ENCODE measurements around the gene FAM117B. TPM values are rescaled to one million over a fixed set of nuclear protein-coding genes. Genes with fewer than 3 reads are reported as not detected.

FAM117B gene
- total and polyA plus RNA-seq, 4 donors: 0.65 to 3.4 (median 2.4) TPM

DNA sequence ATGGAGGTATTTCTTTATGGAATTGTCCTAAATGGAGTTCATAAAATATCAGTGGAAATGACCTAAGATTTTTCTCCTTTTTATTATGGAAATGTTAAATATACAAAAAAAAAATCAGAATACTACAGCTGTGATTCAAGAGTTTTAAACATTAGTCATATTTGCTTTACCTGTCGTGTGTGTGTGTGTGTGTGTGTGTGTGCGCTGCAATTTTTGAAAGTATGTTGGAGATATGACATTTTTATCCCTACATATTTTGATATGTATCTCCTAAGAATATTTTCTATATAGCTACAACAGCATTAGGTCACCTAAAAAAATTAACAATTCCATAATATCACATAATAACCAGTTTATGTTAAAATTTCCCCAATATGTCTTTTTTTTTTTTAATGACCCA is 85.5 kb downstream of the FAM117B start:
- no peaks in the 10 kb centered on the region for H3K27me3 ChIP-seq (ENCODE audit: control insufficient read depth in 4 of 4, insufficient read depth in 4 of 4, low read length in 3 of 4)
- no peaks in the 10 kb centered on the region for H3K36me3 ChIP-seq (ENCODE audit: control insufficient read depth in 4 of 4, insufficient read depth in 3 of 4, low read depth in 1 of 4, low read length in 3 of 4)
- no peak overlapping the region for H3K4me3 ChIP-seq (ENCODE audit: low read depth in 1 of 3, low read length in 3 of 3)
- no peaks in the 10 kb centered on the region for H3K9me3 ChIP-seq (ENCODE audit: control insufficient read depth in 4 of 4, low read length in 3 of 4)
- H3K9ac ChIP-seq (ENCODE audit: low read depth in 1 of 2, low read length in 2 of 2): no peak overlapping the region
- TF ChIP-seq, protein P1, sequence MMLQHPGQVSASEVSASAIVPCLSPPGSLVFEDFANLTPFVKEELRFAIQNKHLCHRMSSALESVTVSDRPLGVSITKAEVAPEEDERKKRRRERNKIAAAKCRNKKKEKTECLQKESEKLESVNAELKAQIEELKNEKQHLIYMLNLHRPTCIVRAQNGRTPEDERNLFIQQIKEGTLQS (IDR thresholded peaks at IDR 0.05): no peak
- TF ChIP-seq, protein P2, sequence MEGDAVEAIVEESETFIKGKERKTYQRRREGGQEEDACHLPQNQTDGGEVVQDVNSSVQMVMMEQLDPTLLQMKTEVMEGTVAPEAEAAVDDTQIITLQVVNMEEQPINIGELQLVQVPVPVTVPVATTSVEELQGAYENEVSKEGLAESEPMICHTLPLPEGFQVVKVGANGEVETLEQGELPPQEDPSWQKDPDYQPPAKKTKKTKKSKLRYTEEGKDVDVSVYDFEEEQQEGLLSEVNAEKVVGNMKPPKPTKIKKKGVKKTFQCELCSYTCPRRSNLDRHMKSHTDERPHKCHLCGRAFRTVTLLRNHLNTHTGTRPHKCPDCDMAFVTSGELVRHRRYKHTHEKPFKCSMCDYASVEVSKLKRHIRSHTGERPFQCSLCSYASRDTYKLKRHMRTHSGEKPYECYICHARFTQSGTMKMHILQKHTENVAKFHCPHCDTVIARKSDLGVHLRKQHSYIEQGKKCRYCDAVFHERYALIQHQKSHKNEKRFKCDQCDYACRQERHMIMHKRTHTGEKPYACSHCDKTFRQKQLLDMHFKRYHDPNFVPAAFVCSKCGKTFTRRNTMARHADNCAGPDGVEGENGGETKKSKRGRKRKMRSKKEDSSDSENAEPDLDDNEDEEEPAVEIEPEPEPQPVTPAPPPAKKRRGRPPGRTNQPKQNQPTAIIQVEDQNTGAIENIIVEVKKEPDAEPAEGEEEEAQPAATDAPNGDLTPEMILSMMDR (IDR thresholded peaks at IDR 0.05; ENCODE audit: low read depth, low read length, missing input control): no peak
- TF ChIP-seq, protein P3, sequence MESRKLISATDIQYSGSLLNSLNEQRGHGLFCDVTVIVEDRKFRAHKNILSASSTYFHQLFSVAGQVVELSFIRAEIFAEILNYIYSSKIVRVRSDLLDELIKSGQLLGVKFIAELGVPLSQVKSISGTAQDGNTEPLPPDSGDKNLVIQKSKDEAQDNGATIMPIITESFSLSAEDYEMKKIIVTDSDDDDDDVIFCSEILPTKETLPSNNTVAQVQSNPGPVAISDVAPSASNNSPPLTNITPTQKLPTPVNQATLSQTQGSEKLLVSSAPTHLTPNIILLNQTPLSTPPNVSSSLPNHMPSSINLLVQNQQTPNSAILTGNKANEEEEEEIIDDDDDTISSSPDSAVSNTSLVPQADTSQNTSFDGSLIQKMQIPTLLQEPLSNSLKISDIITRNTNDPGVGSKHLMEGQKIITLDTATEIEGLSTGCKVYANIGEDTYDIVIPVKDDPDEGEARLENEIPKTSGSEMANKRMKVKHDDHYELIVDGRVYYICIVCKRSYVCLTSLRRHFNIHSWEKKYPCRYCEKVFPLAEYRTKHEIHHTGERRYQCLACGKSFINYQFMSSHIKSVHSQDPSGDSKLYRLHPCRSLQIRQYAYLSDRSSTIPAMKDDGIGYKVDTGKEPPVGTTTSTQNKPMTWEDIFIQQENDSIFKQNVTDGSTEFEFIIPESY (IDR thresholded peaks at IDR 0.05): no peak
- TF ChIP-seq HNF4G (IDR thresholded peaks at IDR 0.05) (no peak), RAD21 (IDR thresholded peaks at IDR 0.05) (no peak)
- no peak overlapping the region for H3K27ac ChIP-seq (ENCODE audit: low read depth in 1 of 2, low read length in 2 of 2)
- 73% methylated on average over 2 of the region's 2 CpGs for WGBS
- H3K4me1 ChIP-seq (ENCODE audit: control insufficient read depth in 4 of 4, insufficient read depth in 4 of 4, low read length in 3 of 4): no peaks in the 10 kb centered on the region
- no peak for DNase-seq (ENCODE audit: low spot score)

DNA sequence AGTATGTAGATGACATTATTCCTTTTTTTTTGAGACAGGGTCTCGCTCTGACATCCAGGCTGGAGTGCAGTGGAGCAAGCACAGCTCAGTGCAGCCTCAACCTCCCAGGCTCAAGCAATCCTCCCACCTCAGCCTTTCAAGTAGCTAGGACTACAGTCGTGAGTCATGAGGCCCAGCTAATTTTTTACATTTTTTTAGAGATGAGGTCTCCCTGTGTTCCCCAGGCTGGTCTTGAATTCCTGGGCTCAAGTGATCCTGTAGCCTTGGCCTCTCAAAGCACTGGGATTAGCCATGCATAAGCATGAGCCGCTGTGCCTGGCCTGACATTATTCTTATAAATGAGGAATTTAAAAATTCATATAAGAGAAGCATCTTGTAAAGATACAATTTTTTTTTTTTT is 86.9 kb downstream of the FAM117B start:
- Histone ChIP-seq H3K27me3 (ENCODE audit: control insufficient read depth in 4 of 4, insufficient read depth in 4 of 4, low read length in 3 of 4) (no peaks in the 10 kb centered on the region), H3K36me3 (ENCODE audit: control insufficient read depth in 4 of 4, insufficient read depth in 3 of 4, low read depth in 1 of 4, low read length in 3 of 4) (no peaks in the 10 kb centered on the region), H3K9me3 (ENCODE audit: control insufficient read depth in 4 of 4, low read length in 3 of 4) (no peaks in the 10 kb centered on the region), H3K4me3 (ENCODE audit: low read depth in 1 of 3, low read length in 3 of 3) (no peak overlapping the region), H3K9ac (ENCODE audit: low read depth in 1 of 2, low read length in 2 of 2) (no peak overlapping the region), H3K4me1 (ENCODE audit: control insufficient read depth in 4 of 4, insufficient read depth in 4 of 4, low read length in 3 of 4) (no peaks in the 10 kb centered on the region), H3K27ac (ENCODE audit: low read depth in 1 of 2, low read length in 2 of 2) (no peak overlapping the region)
- WGBS: 96% methylated on average over 3 of the region's 3 CpGs
- no peak for TF ChIP-seq TAF1 (conservative IDR thresholded peaks at IDR 0.05)
- TF ChIP-seq, protein P4, sequence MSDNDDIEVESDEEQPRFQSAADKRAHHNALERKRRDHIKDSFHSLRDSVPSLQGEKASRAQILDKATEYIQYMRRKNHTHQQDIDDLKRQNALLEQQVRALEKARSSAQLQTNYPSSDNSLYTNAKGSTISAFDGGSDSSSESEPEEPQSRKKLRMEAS (IDR thresholded peaks at IDR 0.05): no peak
- no peak for DNase-seq (ENCODE audit: low spot score)

DNA sequence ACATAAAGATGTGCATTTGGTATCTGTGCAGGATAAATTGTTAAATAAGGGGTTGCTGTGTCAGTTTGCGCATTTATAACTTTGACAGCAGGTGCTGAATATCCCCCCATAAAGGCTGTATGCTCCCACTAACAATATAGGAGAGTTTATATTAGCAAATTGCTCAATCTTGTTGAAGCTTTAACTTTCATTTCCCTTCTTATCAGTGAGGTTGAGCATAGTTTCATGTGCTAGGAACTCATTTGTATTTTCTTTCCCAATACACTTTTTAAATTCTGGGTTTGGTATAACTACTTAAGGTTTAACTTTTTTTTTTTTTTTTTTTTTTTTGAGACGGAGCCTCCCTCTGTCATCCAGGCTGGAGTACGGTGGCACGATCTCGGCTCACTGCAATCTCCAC is 89.0 kb downstream of the FAM117B start:
- Histone ChIP-seq H3K27me3 (ENCODE audit: control insufficient read depth in 4 of 4, insufficient read depth in 4 of 4, low read length in 3 of 4) (no peaks in the 10 kb centered on the region), H3K4me1 (ENCODE audit: control insufficient read depth in 4 of 4, insufficient read depth in 4 of 4, low read length in 3 of 4) (no peaks in the 10 kb centered on the region), H3K9ac (ENCODE audit: low read depth in 1 of 2, low read length in 2 of 2) (no peak overlapping the region), H3K4me3 (ENCODE audit: low read depth in 1 of 3, low read length in 3 of 3) (no peak overlapping the region), H3K36me3 (ENCODE audit: control insufficient read depth in 4 of 4, insufficient read depth in 3 of 4, low read depth in 1 of 4, low read length in 3 of 4) (no peaks in the 10 kb centered on the region), H3K27ac (ENCODE audit: low read depth in 1 of 2, low read length in 2 of 2) (no peak overlapping the region), H3K9me3 (ENCODE audit: control insufficient read depth in 4 of 4, low read length in 3 of 4) (no peaks in the 10 kb centered on the region)
- 96% methylated on average over 5 of the region's 5 CpGs for WGBS
- no peak for DNase-seq (ENCODE audit: low spot score)
- TF ChIP-seq HNF4A (conservative IDR thresholded peaks at IDR 0.05): no peak
- no peak for TF ChIP-seq SP1 (IDR thresholded peaks at IDR 0.05)
- no peak for TF ChIP-seq GABPA (IDR thresholded peaks at IDR 0.05 in 1 of 2, conservative IDR thresholded peaks at IDR 0.05 in 1 of 2)
- TF ChIP-seq FOXA1 (IDR thresholded peaks at IDR 0.05): no peak
- TF ChIP-seq, protein P4 (IDR thresholded peaks at IDR 0.05): no peak
- TF ChIP-seq, protein P3 (IDR thresholded peaks at IDR 0.05): no peak
- TF ChIP-seq EGR1 (IDR thresholded peaks at IDR 0.05; ENCODE audit: low read depth in 2 of 2): no peak
- TF ChIP-seq, protein P2 (IDR thresholded peaks at IDR 0.05; ENCODE audit: low read depth, low read length, missing input control): no peak
- TF ChIP-seq YY1 (IDR thresholded peaks at IDR 0.05): no peak
- TF ChIP-seq, protein P1 (IDR thresholded peaks at IDR 0.05): no peak
- TF ChIP-seq TAF1 (conservative IDR thresholded peaks at IDR 0.05): no peak
- no peak for TF ChIP-seq RXRA (IDR thresholded peaks at IDR 0.05)
- TF ChIP-seq NR2F2 (IDR thresholded peaks at IDR 0.05): no peak
